HUDEP-2 (cell line): ENCODE data around the gene RCCD1.

Experiments used
- DNase-seq, 76 experiments: peaks; one replicate each; lab custom pipeline; 2025; ENCODE audit not compliant: unreplicated experiment in 76 of 76; lab: John Stamatoyannopoulos, UW

Gene RCCD1

DNA sequence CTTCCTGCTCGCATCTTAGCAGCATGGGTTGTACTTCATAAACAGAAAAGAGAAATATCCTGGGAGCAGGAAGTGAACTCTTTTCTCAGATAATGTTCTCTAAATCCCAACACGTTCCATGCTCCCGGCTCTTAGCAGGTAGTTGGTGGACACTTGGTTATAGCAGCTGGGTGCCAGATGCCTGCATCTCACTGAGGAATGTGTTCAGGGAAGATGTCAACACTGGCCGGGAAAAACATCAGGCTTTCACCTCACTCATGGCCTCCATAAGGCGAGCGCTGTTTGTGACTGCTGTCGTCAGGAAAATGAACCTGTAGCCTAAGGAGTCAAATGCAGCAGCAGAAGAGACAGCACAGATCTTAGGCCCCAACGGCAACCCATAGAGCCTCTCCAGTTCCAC lies 44.1 kb downstream of the RCCD1 start:
- no peak for DNase-seq

DNA sequence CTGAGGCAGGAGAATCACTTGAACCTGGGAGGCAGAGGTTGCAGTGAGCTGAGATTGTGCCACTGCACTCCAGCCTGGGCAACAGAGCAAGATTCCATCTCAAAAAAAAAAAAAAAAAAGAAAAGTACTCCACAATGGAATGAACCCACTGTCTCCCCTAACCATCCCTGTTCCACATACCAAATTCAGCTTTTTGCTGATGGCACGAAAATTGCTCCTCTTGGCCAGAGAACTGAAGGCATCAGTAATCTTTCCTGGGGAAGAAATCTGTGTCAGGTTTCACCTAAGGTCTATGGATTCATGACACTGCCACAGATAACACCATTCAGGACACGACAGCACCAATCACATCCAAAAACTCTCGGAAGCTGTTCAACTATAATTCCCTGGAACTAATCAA lies 46.5 kb downstream of the RCCD1 start:
- no peak for DNase-seq

DNA sequence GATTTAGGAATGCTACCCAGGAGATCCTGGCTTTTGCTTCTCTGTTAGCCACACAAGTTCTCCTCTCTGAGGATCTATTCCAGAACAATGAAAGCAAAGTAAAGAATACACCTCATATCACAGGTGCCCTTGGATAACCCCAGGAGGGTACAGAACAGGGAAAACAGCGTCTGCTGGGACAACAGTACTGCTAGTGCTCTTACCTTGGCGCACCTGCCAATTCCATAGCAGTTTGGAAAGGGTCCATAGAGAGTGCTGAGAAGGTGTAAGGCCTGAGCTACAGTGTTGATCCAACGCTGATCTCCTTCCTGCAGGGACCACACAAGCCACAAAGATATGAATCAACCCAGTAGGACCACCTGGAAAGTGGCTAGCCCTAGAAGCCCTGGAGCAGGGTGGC lies 52.6 kb downstream of the RCCD1 start:
- no peak for DNase-seq
